Sigmoid colon (tissue), 7 donors: ENCODE results near the gene OGFRL1. TPM values are rescaled to one million over a fixed set of nuclear protein-coding genes. Genes with fewer than 3 reads are reported as not detected.

Experiments used
- DNase-seq: peaks from one replicate; pipeline ENCODE4 v3.0.0-alpha.2; 2019
- H3K27ac ChIP-seq, 4 donors: fragments of 200-600 bp; sonication (generic); one replicate each; pipeline ENCODE4 v1.5.1; 2016 to 2019; ENCODE audit warnings: mild to moderate bottlenecking in 1 of 4
- H3K27me3 ChIP-seq, 3 donors: fragments of 200-600 bp; sonication (generic); one replicate each; pipeline ENCODE4 v1.5.1; 2019; ENCODE audit warnings: mild to moderate bottlenecking in 1 of 3
- H3K36me3 ChIP-seq, 4 donors: fragments of 200-600 bp; sonication (generic); one replicate each; pipeline ENCODE4 v1.5.1; 2016 to 2019
- H3K4me1 ChIP-seq, 4 donors: fragments of 200-600 bp; sonication (generic); one replicate each; pipeline ENCODE4 v1.5.1; 2017 to 2019
- H3K4me3 ChIP-seq, 4 donors: fragments of 200-600 bp; sonication (generic); one replicate each; pipeline ENCODE4 v1.5.1; 2017 to 2019; ENCODE audit warnings: mild to moderate bottlenecking in 2 of 4, moderate library complexity in 1 of 4
- H3K9me3 ChIP-seq, 4 donors: fragments of 200-600 bp in 3 of 4; sonication (generic) in 3 of 4; one replicate each; pipeline versions ENCODE4 v1.5.1 to v1.6.1; 2013 to 2019
- CTCF ChIP-seq, 4 experiments: fragments of 450-650 bp in 3 of 4; fragments of 200-600 bp in 1 of 4; IDR thresholded peaks; one replicate each; pipeline ENCODE4 v1.5.1; 2016 to 2019; ENCODE audit warnings: antibody characterized with exemption in 4 of 4, mild to moderate bottlenecking in 3 of 4, moderate library complexity in 2 of 4
- EP300 ChIP-seq, 4 donors: sonication (generic); formaldehyde crosslinking; IDR thresholded peaks; one replicate each; pipeline ENCODE4 v1.6.1; 2017; ENCODE audit warnings: antibody characterized with exemption in 4 of 4
- POLR2A ChIP-seq, 2 donors: fragments of 450-650 bp; IDR thresholded peaks; one replicate each; pipeline ENCODE4 v1.6.1; 2016; ENCODE audit warnings: antibody characterized with exemption in 2 of 2, mild to moderate bottlenecking in 2 of 2, moderate library complexity in 2 of 2
- POLR2AphosphoS5 ChIP-seq, 4 donors: sonication (generic); formaldehyde crosslinking; IDR thresholded peaks; one replicate each; pipeline ENCODE4 v1.6.1; 2017; ENCODE audit warnings: antibody characterized with exemption in 4 of 4
- WGBS, 2 donors: extraction: QIAGEN DNeasy Blood & Tissue Kit; methylation state at CpG; one replicate each; pipeline ENCODE4 v1.1.7; 2013; 5-methylcytosine and 5-hydroxymethylcytosine counted together
- intact Hi-C: fragments of 100-400 bp; cut with DNase I; formaldehyde crosslinking; loops from one replicate; pipeline ENCODE4 v1.15.1; 2023
- polyA plus RNA-seq, 3 donors: library from polyadenylated mRNA; stranded (reverse); fragments of 200-250 nt; gene quantifications; one replicate each; pipeline ENCODE4 v1.2.3, GENCODE V29; 2013
- total RNA-seq, 4 donors: library from RNA; depleted of rRNA; stranded (reverse); fragments of >200 nt; gene quantifications; one replicate each; pipeline ENCODE4 v1.1.0, GENCODE V29; 2016
- donor health status: healthy with polysubstance abuse.
- donor health status: Bipolar disorder and iron deficiency.
- donor health status: healthy.

Gene OGFRL1
- total and polyA plus RNA-seq, 7 donors = 3.2 to 58.5 (median 23.0) TPM

GRCh38 chr6:71310261-71310660 lies 21.6 kb downstream of the OGFRL1 start:
- no peaks in the 10 kb centered on the region for H3K36me3 ChIP-seq
- no peaks in the 10 kb centered on the region for H3K4me1 ChIP-seq
- no peaks in the 10 kb centered on the region for H3K27me3 ChIP-seq
- intact Hi-C loops = no loop called here
- 38 to 63% methylated on average over 1 of the region's 1 CpG for WGBS, 2 donors
- TF ChIP-seq POLR2A (IDR thresholded peaks at IDR 0.05) (no peak), POLR2AphosphoS5 (IDR thresholded peaks at IDR 0.05) (no peak), EP300 (IDR thresholded peaks at IDR 0.05) (no peak), CTCF (IDR thresholded peaks at IDR 0.05) (no peak)
- no peak overlapping the region for H3K27ac ChIP-seq
- DNase-seq = no peak
- no peaks in the 10 kb centered on the region for H3K9me3 ChIP-seq
- H3K4me3 ChIP-seq = no peak overlapping the region

GRCh38 chr6:71312089-71312488 lies 23.5 kb downstream of the OGFRL1 start:
- TF ChIP-seq POLR2AphosphoS5 (IDR thresholded peaks at IDR 0.05) (no peak), EP300 (IDR thresholded peaks at IDR 0.05) (no peak), POLR2A (IDR thresholded peaks at IDR 0.05) (no peak), CTCF (IDR thresholded peaks at IDR 0.05) (no peak)
- 87 to 88% methylated on average over 1 of the region's 1 CpG for WGBS, 2 donors
- intact Hi-C loops = no loop called here

GRCh38 chr6:71317441-71317840 lies 28.8 kb downstream of the OGFRL1 start:
- intact Hi-C loops = no loop called here
- Histone ChIP-seq H3K4me1 (peaks cover 0 to 3% (median 0%) of the 10 kb centered on the region in 4 donors), H3K4me3 (no peak overlapping the region), H3K27me3 (no peaks in the 10 kb centered on the region), H3K27ac (no peak overlapping the region), H3K36me3 (no peaks in the 10 kb centered on the region), H3K9me3 (no peaks in the 10 kb centered on the region)
- no peak for DNase-seq
- TF ChIP-seq POLR2AphosphoS5 (IDR thresholded peaks at IDR 0.05) (no peak), EP300 (IDR thresholded peaks at IDR 0.05) (no peak), CTCF (IDR thresholded peaks at IDR 0.05) (no peak), POLR2A (IDR thresholded peaks at IDR 0.05) (no peak)

More at GRCh38 chr6:71312089-71312488, 23.5 kb downstream of the OGFRL1 start:
- Histone ChIP-seq H3K4me3 (no peak overlapping the region), H3K27me3 (no peaks in the 10 kb centered on the region), H3K4me1 (no peaks in the 10 kb centered on the region), H3K27ac (no peak overlapping the region), H3K9me3 (no peaks in the 10 kb centered on the region), H3K36me3 (no peaks in the 10 kb centered on the region)
- no peak for DNase-seq

GRCh38 chr6:71320041-71320440 lies 31.4 kb downstream of the OGFRL1 start:
- Histone ChIP-seq H3K27ac (no peak overlapping the region), H3K4me1 (peaks cover 0 to 3% (median 0%) of the 10 kb centered on the region in 4 donors), H3K9me3 (no peaks in the 10 kb centered on the region), H3K27me3 (no peaks in the 10 kb centered on the region), H3K36me3 (no peaks in the 10 kb centered on the region), H3K4me3 (no peak overlapping the region)
- intact Hi-C loops = no loop called here
- TF ChIP-seq EP300 (IDR thresholded peaks at IDR 0.05) = no peak
- no peak for TF ChIP-seq POLR2AphosphoS5 (IDR thresholded peaks at IDR 0.05)
- TF ChIP-seq POLR2A (IDR thresholded peaks at IDR 0.05) = no peak
- TF ChIP-seq CTCF (IDR thresholded peaks at IDR 0.05) = no peak
- WGBS, 2 donors = 43 to 67% methylated on average over 2 of the region's 2 CpGs
- DNase-seq = no peak

- DNase-seq = no peak
Measured at GRCh38 chr6:71321314-71321713, 32.7 kb downstream of the OGFRL1 start.

More at GRCh38 chr6:71321314-71321713, 32.7 kb downstream of the OGFRL1 start:
- no peak overlapping the region for H3K27ac ChIP-seq
- H3K9me3 ChIP-seq = no peaks in the 10 kb centered on the region
- peaks cover 0 to 3% (median 0%) of the 10 kb centered on the region in 4 donors for H3K4me1 ChIP-seq
- TF ChIP-seq POLR2AphosphoS5 (IDR thresholded peaks at IDR 0.05) (no peak), CTCF (IDR thresholded peaks at IDR 0.05) (no peak), POLR2A (IDR thresholded peaks at IDR 0.05) (no peak), EP300 (IDR thresholded peaks at IDR 0.05) (no peak)
- no peak overlapping the region for H3K4me3 ChIP-seq
- no peaks in the 10 kb centered on the region for H3K36me3 ChIP-seq
- intact Hi-C loops = no loop called here
- no peaks in the 10 kb centered on the region for H3K27me3 ChIP-seq
